Vagina (tissue), 2 donors: ENCODE results near the gene HEG1.

Experiments used
- POLR2A ChIP-seq, 2 donors: fragments of 450-650 bp; IDR thresholded peaks; one replicate each; pipeline ENCODE4 v1.6.1; 2017; ENCODE audit warnings: antibody characterized with exemption in 2 of 2, mild to moderate bottlenecking in 2 of 2, moderate library complexity in 2 of 2
- POLR2AphosphoS5 ChIP-seq, 2 donors: sonication (generic); formaldehyde crosslinking; IDR thresholded peaks; one replicate each; pipeline ENCODE4 v1.9.0; 2017; ENCODE audit warnings: antibody characterized with exemption in 2 of 2, mild to moderate bottlenecking in 2 of 2, low read depth in 1 of 2; ENCODE audit not compliant: insufficient read depth in 1 of 2
- TF ChIP-seq, protein P1 (sequence below), 3 experiments: fragments of 450-650 bp in 2 of 3; fragments of 200-600 bp in 1 of 3; sonication (generic) in 1 of 3; IDR thresholded peaks; one replicate each; pipeline ENCODE4 v1.5.1; 2017 to 2019; ENCODE audit warnings: antibody characterized with exemption in 3 of 3, mild to moderate bottlenecking in 2 of 3, moderate library complexity in 2 of 3

DNA sequence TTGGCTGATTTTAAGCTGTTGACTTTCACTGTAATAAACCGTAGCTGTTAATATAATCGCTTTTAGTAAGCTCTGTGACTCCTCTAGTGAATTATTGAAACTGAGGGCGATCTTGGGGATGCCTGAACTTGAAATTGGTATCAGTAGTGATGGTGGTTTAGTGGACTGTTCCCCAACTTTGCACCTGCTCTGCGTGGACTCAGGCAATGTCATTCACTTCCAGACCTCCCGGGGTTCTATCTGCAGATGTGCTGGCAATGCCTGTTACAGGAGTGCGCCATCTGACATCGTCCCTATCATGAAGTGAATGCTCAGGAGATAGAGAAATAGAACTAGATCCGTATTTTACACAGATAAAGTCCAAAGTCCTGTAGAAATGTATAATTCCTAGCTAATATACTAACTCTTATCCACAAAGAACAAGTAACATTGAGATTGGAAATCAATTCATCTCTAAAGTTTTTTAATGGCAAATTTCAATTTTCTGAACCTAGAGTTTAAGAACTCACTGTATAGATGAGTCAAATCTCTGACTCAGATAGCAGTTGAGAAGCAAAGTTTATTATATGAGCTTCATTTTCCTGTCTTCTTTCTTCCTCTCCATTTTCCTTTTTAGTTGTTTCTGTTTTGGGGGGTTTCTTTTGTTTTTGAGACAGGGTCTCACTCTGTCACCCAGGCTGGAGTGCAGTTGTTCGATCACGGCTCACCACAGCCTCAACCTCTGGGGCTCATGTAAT is 51.8 kb downstream of the HEG1 start:
- TF ChIP-seq, protein P1, sequence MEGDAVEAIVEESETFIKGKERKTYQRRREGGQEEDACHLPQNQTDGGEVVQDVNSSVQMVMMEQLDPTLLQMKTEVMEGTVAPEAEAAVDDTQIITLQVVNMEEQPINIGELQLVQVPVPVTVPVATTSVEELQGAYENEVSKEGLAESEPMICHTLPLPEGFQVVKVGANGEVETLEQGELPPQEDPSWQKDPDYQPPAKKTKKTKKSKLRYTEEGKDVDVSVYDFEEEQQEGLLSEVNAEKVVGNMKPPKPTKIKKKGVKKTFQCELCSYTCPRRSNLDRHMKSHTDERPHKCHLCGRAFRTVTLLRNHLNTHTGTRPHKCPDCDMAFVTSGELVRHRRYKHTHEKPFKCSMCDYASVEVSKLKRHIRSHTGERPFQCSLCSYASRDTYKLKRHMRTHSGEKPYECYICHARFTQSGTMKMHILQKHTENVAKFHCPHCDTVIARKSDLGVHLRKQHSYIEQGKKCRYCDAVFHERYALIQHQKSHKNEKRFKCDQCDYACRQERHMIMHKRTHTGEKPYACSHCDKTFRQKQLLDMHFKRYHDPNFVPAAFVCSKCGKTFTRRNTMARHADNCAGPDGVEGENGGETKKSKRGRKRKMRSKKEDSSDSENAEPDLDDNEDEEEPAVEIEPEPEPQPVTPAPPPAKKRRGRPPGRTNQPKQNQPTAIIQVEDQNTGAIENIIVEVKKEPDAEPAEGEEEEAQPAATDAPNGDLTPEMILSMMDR (IDR thresholded peaks at IDR 0.05), result no peak
- TF ChIP-seq POLR2AphosphoS5 (IDR thresholded peaks at IDR 0.05; ENCODE audit: insufficient read depth in 1 of 2, low read depth in 1 of 2) (no peak), POLR2A (IDR thresholded peaks at IDR 0.05) (no peak)
